ENCODE results near the gene WDR20.
A peak's percentile ranks its signal among the peaks of the same experiment; 100 is the strongest.
"Not testable (repeated sequence)": the region's sequence is repeated elsewhere in the genome, so short reads cannot be mapped to it uniquely, and the experiment has no call there.

The WDR20 gene

GRCh38 chr14:102172721-102173120 is 33.0 kb downstream of the WDR20 start:
- DNase-seq: not testable (repeated sequence)

GRCh38 chr14:102177161-102177560 is 37.5 kb downstream of the WDR20 start:
- DNase-seq: no peak

DNA sequence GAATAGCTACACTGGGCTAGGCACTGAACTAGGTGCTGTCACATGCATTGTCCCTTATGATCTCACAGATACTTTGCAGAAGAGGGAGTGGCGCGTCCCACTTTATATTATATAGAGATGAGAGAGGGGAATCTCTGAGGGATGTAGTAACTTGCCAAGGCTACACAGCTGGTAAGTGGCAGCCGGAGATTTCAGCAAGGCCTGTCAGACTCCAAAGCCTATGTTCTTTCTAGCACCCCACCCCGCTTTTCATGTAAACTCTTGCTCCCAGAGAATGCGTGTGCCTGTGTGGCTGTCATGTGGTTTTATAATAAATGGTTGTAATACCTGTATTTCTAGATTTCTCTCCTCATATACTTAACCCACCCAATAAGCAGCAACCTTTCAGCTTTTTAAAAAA is 39.1 kb downstream of the WDR20 start:
- DNase-seq: no peak

- no peak for DNase-seq
Measured at GRCh38 chr14:102180248-102180998, 40.7 kb downstream of the WDR20 start.

DNA sequence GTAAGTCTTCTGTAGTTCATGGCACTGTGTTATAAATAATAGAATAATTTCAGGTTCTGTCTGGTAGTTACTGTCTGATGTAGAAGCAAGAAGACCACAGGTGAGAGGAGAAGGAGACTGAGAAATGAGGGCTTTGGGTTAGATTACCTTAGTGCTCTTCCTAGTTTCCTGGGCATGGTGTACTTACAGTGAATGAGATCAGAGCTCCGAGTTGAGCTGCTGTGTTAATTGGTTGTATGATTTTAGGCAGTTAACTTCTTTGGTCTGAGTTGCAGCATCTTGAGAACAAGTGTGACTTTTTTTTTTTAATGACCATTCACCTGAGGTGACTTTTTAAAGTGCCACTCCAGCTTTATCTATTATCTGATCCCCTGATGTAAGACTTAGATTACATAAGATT is 41.5 kb downstream of the WDR20 start:
- DNase-seq: no peak

DNA sequence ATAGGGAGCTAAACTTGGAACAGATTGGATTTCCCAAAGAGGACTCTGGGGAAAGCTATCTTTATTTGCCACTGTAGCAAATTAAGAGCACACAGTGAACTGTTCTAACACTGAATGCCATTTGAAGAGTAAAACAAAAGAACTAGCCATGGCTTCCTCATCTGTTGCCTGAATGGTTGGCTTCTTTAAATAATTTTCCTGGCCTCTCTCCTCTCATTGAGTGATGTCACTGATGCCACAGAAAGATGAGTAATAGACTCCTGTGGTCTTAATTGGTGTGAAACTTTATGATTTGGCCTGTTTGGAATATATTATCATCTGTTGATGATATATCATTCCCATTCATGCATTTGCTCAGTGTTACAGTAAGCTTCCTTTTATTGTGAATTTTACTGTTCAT is 42.5 kb downstream of the WDR20 start:
- peak; percentile 70 for DNase-seq

- no peak for DNase-seq
Measured at GRCh38 chr14:102182936-102183619, 43.4 kb downstream of the WDR20 start.

DNA sequence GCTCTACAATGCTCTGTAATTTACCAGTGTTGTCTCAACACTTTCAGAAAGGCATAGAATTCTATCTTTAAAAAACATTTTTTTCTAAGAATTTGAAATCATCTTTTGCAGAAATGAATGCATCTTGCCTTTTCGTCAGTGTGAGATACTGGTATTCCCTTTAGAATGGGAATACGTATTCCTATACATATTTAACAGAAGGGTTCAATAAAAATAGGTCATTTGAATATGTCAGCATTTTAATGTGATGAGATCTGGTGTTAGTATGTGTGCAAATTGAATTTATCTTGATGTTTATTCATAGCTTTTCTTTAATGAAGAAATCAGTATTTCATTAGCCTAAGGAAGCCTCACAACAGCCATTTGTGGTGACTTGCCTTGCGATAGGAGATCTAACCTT is 44.2 kb downstream of the WDR20 start:
- DNase-seq: no peak

- peak; percentile 82 for DNase-seq
Measured at GRCh38 chr14:102184316-102185035, 44.8 kb downstream of the WDR20 start.

DNA sequence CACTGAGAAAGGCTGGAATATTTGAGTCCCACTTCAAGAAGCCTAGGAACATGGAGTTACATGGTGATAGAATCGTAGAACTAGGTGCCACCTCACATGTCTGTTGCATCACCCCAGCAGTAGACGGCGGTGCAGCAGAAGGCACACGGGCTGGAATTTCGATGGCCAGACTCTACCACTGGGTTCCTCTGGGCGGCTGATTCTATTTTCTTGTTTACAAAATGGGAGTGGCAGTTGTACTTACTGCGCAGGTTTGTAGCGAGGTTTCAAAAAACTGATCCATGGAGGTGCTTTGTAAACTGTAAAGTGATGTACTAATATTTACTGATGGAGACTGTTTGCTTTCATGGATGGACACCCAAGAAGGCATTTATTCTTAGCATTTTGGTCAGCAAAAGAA is 45.7 kb downstream of the WDR20 start:
- DNase-seq: no peak

GRCh38 chr14:102187044-102187443 is 47.3 kb downstream of the WDR20 start:
- DNase-seq: no peak

GRCh38 chr14:102187568-102188001 is 47.9 kb downstream of the WDR20 start:
- DNase-seq: no peak

DNA sequence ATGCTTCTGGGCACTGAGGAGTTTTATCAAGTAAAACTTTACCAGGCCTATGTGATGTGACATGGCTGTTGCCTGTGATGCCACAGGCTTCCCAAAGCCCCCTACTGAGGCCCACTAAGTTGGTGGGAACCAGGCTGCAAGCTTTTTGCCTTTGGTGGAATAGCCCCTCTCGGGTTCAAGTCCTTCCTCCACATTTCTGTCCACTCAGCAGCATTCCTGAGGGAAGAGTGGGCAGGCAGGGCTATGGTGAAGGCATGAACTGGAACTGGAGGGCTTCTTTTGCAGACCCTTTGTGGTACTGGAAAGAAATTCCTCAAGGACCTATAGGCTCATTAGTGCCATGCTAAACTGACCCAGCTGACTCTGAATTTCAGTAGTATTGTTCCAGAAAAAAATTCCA is 48.5 kb downstream of the WDR20 start:
- no peak for DNase-seq

DNA sequence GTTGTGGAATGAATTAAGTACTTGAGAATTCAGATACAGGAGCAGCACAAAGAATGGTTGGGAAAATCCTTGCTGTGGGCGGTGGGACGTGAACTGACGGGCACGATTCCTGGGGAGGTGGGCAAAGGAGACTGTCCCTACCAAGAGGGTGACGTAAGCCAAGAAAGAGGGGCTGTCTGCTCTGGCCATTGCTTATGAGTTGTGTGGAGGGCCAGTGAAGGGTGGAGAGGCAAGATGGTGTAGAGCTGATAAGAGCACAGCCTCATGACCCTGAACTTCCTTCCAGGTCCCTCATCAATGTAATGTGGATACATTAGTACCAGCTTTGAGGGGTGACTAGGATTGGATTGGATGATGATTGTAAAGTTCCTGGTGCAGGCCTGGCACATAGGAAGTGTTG is 50.2 kb downstream of the WDR20 start:
- DNase-seq: no peak

DNA sequence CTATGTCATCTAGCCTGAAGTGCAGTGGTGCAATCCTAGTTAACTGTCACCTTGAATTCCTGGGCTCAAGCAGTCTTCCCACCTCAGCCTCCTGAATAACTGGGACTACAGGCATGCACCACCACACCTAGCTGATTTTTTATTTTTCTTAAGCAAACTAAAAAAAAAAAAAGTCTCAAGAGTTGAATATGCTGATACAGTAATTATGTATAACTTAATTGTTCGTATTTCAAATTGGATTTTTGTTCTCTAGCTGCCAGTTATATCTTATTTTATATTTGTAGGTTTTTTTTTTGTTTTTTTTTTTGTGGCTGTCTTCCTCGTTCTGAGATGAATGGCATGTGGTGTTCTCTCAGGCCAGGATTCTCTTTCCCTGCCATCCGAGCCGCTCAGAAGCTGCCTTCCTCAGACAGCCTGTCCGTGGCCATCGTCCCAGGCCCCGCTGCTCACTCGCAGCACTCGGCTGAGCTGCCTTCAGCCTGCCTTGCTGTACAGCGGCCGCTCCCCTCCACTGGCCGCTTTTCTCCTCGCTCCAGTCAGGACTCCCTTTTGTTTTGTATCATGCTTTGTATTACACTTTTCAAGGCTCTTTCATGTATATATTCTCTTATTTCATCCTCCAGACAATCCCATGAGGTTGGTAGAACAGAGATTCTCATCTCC is 53.3 kb downstream of the WDR20 start:
- no peak for DNase-seq

- DNase-seq: no peak
Measured at GRCh38 chr14:102194856-102195255, 55.2 kb downstream of the WDR20 start.

- DNase-seq: no peak
Measured at GRCh38 chr14:102195446-102195845, 55.7 kb downstream of the WDR20 start.

DNA sequence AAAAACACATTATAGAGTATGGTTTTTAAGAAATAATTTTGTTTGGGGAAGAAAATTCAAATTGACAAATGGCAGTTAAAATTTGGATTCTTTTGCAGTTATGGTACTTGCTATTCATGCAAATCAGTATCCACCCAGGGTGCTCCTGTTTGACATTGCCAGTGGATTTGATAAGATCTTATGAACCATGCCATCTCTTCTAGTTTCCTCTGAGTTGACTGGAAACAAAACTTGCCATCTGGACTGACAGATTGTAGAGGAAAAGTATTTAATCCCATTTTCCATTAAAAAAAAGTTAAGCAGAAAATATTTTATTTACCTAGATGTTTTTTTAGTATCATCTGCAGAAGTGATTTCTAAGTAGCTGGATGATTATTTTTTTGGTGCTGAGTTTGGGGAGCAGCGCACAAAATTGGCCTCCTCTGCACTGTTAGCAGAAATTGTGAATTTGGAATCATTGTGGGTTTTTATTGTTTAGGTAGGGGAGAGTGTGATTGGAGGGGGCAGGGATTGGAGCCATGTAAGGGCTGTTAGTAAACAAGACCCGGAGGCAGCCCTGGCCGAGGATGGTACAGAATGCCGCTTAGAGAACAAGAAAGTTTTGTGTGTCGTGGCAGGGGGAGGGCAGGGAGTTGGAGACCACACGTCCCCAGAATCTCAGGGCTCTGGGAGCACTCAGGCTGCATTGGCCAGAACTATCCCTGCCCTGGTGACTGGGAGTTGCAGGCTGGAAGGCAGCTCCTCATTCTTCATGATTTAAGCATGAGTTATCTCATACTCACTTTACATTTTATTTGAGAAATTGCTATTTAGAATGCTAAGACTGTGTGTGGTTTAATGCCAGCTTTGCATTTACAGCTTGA is 56.6 kb downstream of the WDR20 start:
- no peak for DNase-seq

DNA sequence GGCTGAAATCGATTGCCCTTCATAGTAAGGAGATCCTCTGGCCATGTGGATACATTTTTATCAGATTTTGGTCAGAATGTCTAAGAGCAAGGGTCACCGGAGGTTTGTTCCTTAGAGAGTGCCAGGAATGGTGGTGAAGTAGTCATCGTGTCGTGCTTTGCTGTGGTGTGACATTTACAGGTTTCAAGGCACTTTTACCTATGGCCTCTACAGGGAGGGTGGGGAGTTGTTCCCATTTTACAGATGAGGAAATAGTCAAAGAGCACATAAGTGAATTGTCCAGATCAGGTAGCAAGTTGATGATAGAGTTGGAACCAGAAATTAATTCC is 57.2 kb downstream of the WDR20 start:
- DNase-seq: no peak

DNA sequence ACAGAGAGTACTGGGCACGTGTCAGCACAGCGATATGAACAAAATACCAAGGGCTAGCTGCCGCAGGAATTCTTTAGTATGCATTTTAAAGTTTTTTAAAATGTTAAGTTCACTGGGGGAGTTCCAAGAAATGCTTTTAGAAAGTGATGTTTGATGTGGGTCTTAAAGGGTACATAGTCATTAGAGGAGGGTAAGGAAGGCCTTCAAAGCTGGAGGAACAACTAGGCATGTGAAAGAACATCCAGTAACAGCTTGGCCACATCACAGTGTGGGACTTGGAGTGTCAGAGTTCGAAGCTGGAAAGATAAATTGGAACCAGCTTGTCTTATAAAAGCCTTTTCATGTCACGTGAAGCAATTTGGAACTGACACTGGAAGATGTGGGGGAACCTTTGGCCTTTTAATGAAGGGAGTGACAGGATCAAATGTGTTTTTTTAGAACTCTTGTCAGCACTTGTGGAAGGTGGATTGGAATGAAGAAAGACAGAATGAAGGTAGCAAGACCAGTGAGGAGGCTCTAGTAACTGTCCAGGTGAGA is 57.7 kb downstream of the WDR20 start:
- DNase-seq: no peak

GRCh38 chr14:102200690-102201352 is 61.1 kb downstream of the WDR20 start:
- peak; percentile 46 for DNase-seq

DNA sequence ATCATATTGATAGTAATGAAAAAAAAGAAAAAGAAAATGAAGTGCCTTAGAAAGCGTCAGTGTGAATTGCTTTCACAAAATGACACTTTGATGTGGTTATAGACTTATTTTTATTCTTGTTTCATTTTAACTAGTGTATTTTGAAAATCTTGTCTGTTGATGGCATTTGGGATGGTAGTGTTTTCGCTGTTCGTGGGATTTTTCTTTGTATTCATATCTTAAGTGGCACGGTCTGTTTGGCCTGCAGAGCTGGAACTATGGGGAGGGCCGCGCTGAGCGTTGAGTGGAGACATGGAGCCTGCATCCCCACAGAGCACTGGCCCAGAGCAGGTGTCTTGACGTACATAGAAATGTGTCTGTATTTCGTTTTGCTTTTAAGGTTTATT is 61.6 kb downstream of the WDR20 start:
- DNase-seq: peak; percentile 50
